OCI-LY3 (cell line): ENCODE measurements around the gene RBM17.

Source experiments
- EZH2phosphoT487 ChIP-seq: fragments of 200-600 bp; shearing (Covaris generic); IDR thresholded peaks from 2 replicates; pipeline ENCODE4 v1.6.1; 2018; ENCODE audit warnings: antibody characterized with exemption, mixed run types, low read depth
- TF ChIP-seq, protein P1 (sequence below): fragments of 200-600, 300-600 bp; sonication (generic); IDR thresholded peaks from 2 replicates; pipeline ENCODE4 v1.5.1; 2014; ENCODE audit warnings: antibody characterized with exemption, low read length, low read depth

DNA sequence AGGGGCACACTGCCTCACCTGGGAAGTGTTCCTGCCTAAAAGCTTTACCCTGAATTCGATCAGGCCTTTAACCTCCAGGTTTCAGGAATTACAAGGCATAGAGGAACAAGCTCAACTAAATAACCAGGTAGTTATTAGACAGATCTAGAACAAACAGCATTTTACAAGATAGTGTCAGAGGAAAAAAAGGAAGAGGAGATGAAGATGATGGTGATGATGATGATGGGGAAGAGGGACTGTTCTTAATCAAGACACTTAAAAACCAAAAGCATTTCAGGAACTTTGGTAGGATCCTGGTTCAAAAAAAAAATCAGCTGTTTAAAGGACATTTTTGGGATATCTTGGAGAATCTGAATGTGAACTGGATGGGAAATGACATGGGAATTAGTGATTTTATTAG, 11.5 kb downstream of the RBM17 start:
- TF ChIP-seq, protein P1, sequence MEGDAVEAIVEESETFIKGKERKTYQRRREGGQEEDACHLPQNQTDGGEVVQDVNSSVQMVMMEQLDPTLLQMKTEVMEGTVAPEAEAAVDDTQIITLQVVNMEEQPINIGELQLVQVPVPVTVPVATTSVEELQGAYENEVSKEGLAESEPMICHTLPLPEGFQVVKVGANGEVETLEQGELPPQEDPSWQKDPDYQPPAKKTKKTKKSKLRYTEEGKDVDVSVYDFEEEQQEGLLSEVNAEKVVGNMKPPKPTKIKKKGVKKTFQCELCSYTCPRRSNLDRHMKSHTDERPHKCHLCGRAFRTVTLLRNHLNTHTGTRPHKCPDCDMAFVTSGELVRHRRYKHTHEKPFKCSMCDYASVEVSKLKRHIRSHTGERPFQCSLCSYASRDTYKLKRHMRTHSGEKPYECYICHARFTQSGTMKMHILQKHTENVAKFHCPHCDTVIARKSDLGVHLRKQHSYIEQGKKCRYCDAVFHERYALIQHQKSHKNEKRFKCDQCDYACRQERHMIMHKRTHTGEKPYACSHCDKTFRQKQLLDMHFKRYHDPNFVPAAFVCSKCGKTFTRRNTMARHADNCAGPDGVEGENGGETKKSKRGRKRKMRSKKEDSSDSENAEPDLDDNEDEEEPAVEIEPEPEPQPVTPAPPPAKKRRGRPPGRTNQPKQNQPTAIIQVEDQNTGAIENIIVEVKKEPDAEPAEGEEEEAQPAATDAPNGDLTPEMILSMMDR, result no peak
- TF ChIP-seq EZH2phosphoT487, result no peak
